NT2/D1 (cell line): Measurements from ENCODE around the gene TBL3.

ENCODE experiments used
- DNase-seq: peaks from one replicate; pipeline ENCODE4 v3.0.0-alpha.2; 2011; ENCODE audit warnings: low read depth, low spot score
- H3K27me3 ChIP-seq: 2 replicates; pipeline ENCODE4 v1.6.0; 2011; ENCODE audit warnings: mild to moderate bottlenecking; ENCODE audit not compliant: insufficient read length, insufficient read depth
- H3K36me3 ChIP-seq: 2 replicates; pipeline ENCODE4 v1.6.1; 2011; ENCODE audit warnings: mild to moderate bottlenecking, low read length, mixed read lengths; ENCODE audit not compliant: insufficient read depth, insufficient read length
- H3K4me1 ChIP-seq: 2 replicates; pipeline ENCODE4 v1.5.1; 2011; ENCODE audit not compliant: insufficient read depth, insufficient read length
- H3K4me3 ChIP-seq: 2 replicates; pipeline ENCODE4 v1.5.1; 2011; ENCODE audit warnings: low read depth; ENCODE audit not compliant: insufficient read length
- H3K9ac ChIP-seq: 2 replicates; pipeline ENCODE4 v1.6.0; 2011; ENCODE audit warnings: low read depth; ENCODE audit not compliant: insufficient read length
- H3K9me3 ChIP-seq: 2 replicates; pipeline ENCODE4 v1.5.1; 2011; ENCODE audit warnings: mild to moderate bottlenecking, low read length; ENCODE audit not compliant: insufficient read depth
- SUZ12 ChIP-seq: IDR thresholded peaks from 2 replicates; pipeline ENCODE4 v1.6.1; 2011; ENCODE audit not compliant: insufficient read length, insufficient read depth; ENCODE audit errors: extremely low read depth
- YY1 ChIP-seq: IDR thresholded peaks from 2 replicates; pipeline ENCODE4 v1.6.1; 2011; ENCODE audit not compliant: insufficient read length, insufficient read depth
- ZNF274 ChIP-seq: IDR thresholded peaks from 2 replicates; pipeline ENCODE4 v1.6.1; 2011; ENCODE audit warnings: mild to moderate bottlenecking, low read depth, low read length

The TBL3 gene

DNA sequence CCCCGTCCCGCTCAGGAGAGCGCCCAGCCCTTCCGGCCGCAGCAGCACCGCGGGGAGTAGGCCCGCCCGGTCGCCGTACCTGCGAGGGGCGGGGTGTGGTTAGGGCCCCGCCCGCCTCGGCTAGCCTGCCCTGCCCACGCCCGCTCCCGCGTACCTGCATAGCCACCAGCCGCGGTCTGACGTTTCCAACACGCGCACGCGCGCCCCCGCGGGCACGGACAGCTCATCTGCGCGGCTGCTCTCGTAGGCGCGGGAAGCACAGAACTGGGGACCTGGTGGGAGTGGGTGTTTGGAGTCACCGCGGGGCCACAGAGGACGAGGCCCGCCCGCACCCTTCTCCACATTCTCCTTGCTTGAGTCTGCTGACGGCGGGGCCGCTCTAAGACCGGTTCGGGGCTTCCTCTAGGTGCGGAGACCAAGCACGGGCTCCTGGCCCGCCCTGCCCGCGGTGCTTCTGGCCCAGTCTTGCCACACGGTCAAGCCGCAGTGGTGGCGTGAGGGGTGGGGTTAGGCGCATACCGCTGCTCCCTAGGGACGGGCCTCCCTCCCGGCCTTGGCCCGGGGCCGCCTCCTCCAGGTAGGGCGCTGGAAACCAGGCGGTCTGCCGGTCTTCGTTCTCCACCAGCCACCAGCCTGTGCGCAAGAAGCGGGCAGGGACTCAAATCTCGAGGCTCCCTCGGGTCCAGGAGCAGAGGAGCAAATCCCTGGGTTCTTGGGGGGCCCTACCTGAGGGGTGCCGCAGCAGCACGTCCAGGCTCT, 7.6 kb downstream of the TBL3 start:
- no peak for DNase-seq

GRCh38 chr16:1980030-1980769, 8.3 kb downstream of the TBL3 start:
- TF ChIP-seq YY1 (no peak), SUZ12 (no peak), ZNF274 (no peak)
- Histone ChIP-seq H3K27me3 (no peaks in the 10 kb centered on the region), H3K36me3 (peaks cover 56% of the 10 kb centered on the region), H3K9me3 (no peaks in the 10 kb centered on the region), H3K4me1 (peaks cover 17% of the 10 kb centered on the region), H3K4me3 (no peak overlapping the region), H3K9ac (no peak overlapping the region)
- no peak for DNase-seq

More for the DNA sequence above, 7.6 kb downstream of the TBL3 start:
- no peaks in the 10 kb centered on the region for H3K9me3 ChIP-seq
- no peaks in the 10 kb centered on the region for H3K27me3 ChIP-seq
- TF ChIP-seq YY1 (no peak), SUZ12 (no peak), ZNF274 (no peak)
- H3K4me1 ChIP-seq: peaks cover 17% of the 10 kb centered on the region
- peaks cover 59% of the 10 kb centered on the region for H3K36me3 ChIP-seq
- no peak overlapping the region for H3K9ac ChIP-seq
- H3K4me3 ChIP-seq: no peak overlapping the region

DNA sequence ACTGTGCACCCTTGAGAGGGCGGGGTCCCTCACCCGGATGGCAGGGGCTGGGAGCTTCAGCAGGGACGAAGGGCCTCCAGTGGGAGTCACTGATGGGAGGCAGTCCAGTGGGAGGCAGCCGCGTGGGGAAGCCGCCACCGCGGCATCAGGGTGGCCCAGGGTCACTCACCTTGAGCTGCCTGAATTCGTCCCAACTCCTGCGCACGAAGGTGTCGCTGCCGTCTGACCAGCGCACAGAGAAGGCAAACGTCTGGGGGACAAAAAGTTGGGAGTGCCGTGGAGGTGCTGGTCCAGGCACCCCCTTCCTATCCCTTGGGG, 8.9 kb downstream of the TBL3 start:
- H3K4me1 ChIP-seq: peaks cover 22% of the 10 kb centered on the region
- no peaks in the 10 kb centered on the region for H3K27me3 ChIP-seq
- H3K4me3 ChIP-seq: no peak overlapping the region
- no peak overlapping the region for H3K9ac ChIP-seq
- TF ChIP-seq YY1: no peak
- TF ChIP-seq SUZ12: no peak
- no peak for TF ChIP-seq ZNF274
- no peaks in the 10 kb centered on the region for H3K9me3 ChIP-seq
- H3K36me3 ChIP-seq: peaks cover 56% of the 10 kb centered on the region
- no peak for DNase-seq

GRCh38 chr16:1981398-1981836, 9.6 kb downstream of the TBL3 start, which contains the start of gene NOXO1:
Gene NOXO1 (minus strand): TSS chr16:1981469. CDS start chr16:1981179, 290 bp downstream.
- no peak for TF ChIP-seq ZNF274
- TF ChIP-seq YY1: no peak
- TF ChIP-seq SUZ12: no peak
- no peak for DNase-seq
- no peaks in the 10 kb centered on the region for H3K27me3 ChIP-seq
- peaks cover 29% of the 10 kb centered on the region for H3K4me1 ChIP-seq
- no peaks in the 10 kb centered on the region for H3K9me3 ChIP-seq
- peaks cover 56% of the 10 kb centered on the region for H3K36me3 ChIP-seq
- H3K4me3 ChIP-seq: no peak within 1 kb of the TSS
- H3K9ac ChIP-seq: peak within 1 kb of the TSS; percentile 61

- no peak for DNase-seq
Measured at GRCh38 chr16:1982013-1982433, 10.2 kb downstream of the TBL3 start.

GRCh38 chr16:1982991-1983543, 11.2 kb downstream of the TBL3 start:
- H3K27me3 ChIP-seq: no peaks in the 10 kb centered on the region
- TF ChIP-seq YY1: no peak
- no peak for TF ChIP-seq SUZ12
- no peak for TF ChIP-seq ZNF274
- peaks cover 33% of the 10 kb centered on the region for H3K4me1 ChIP-seq
- peaks cover 53% of the 10 kb centered on the region for H3K36me3 ChIP-seq
- DNase-seq: no peak
- H3K9ac ChIP-seq: peak overlapping the region; percentile 88
- H3K4me3 ChIP-seq: peak overlapping the region; percentile 62
- no peaks in the 10 kb centered on the region for H3K9me3 ChIP-seq

More at GRCh38 chr16:1982013-1982433, 10.2 kb downstream of the TBL3 start:
- Histone ChIP-seq H3K36me3 (peaks cover 56% of the 10 kb centered on the region), H3K27me3 (no peaks in the 10 kb centered on the region), H3K9ac (peak overlapping the region; percentile 61), H3K4me3 (no peak overlapping the region), H3K9me3 (no peaks in the 10 kb centered on the region), H3K4me1 (peaks cover 32% of the 10 kb centered on the region)
- no peak for TF ChIP-seq ZNF274
- TF ChIP-seq YY1: no peak
- TF ChIP-seq SUZ12: no peak
